SKM-1 treated with dmso at 0.1 percent for 144 hours (cell line): ENCODE data around the gene MRRF.
A peak's percentile ranks its signal among the peaks of the same experiment; 100 is the strongest.
"Not testable (repeated sequence)": the region's sequence is repeated elsewhere in the genome, so short reads cannot be mapped to it uniquely, and the experiment has no call there.

ENCODE experiments used
- DNase-seq: peaks from one replicate; lab custom pipeline; 2025; ENCODE audit not compliant: unreplicated experiment; lab: John Stamatoyannopoulos, UW

The MRRF gene

DNA sequence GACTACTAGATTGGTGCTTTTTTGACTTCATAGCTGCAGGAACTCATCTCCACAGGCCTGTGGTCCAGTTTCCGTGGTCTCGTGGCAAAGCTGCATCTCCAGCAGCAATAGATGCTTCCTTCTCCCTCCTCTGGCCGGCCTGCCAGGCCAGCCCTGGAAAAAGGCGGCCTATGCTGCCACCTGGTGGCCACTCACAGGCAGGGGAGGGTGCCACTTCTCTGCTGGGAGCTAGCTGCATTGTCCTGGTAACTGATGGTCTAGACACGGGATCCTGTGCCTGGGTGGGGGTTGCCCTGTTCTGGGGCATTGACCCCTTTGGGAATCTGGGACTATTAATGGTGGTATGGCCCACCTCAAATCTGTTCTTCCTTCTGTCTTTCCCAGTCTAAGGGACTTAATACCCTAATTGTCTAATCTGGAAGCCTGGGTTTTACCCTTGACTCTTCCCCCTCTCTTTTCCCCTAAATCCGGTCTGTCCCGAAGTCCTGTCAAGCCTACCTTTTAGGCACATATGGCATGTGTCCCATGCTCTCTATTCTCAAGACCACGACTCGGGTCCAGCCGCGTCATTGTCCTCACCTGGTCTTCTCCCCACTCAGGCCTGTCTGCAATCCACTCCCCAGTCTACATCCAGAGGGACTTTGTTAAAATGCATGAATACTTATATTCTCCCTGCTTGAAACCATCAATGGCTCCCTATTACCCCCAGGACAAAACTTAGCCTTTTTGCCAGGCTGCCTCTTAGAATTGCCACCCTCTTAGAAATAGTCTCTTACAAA is 86.1 kb downstream of the MRRF start:
- DNase-seq: peak; percentile 74

DNA sequence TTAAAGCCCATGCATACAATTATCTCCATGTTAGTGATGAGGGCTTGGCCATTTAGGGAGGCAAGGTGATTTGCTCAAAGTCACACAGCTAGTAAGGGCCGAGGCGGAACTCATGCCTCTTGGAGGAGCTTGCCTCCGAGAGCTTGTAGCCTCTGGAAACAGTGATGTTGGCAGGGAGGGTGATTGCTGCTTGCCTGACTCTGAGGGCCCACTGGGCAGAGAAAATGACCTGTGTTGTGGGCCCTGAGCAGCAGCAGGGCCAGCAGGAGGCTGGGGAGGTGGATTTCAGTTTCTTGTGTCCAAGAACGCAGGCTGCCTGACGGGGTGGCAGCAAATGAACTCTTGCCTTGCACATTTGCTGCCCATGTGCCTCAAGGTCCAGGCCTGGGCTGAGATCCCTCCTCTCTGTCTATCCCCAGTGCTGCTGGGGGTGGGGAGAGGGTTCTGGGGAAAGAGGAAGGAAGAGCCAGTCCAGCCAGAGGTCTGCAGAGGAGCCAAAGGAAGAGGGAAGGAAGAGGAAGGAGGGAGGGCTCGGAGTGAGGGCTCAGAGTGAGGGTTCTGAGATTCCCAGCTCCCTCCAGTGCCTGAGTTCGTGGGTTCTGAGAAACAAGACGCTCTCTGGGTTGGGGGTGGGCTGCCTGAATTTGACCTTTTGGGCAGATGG is 90.0 kb downstream of the MRRF start:
- no peak for DNase-seq

DNA sequence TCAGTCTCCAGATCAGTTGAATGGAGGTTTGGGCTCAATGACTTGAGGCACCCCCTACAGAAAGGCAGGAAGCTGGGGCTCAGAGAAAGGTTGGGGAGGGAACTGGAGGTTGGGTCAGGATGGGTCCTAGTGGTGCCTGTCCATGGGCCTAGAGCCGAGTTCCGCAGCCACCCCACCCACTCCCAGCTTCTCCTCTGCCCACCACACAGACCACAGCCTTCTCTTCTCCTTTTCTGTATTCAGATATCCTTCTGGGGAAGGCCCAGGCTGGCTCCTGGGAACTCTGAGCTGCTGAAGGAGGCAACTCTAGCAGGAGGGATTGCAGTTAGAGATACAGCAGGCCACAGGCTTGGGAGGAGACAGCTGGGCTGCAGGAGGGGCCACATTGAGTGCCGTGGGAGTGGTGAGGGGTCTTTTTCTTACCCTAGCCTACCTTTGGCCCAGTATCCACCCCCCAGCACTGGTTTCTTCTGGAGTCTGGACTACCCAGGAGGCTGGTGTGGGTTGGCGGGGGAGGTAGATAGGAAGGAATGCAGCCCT is 90.7 kb downstream of the MRRF start:
- DNase-seq: no peak

DNA sequence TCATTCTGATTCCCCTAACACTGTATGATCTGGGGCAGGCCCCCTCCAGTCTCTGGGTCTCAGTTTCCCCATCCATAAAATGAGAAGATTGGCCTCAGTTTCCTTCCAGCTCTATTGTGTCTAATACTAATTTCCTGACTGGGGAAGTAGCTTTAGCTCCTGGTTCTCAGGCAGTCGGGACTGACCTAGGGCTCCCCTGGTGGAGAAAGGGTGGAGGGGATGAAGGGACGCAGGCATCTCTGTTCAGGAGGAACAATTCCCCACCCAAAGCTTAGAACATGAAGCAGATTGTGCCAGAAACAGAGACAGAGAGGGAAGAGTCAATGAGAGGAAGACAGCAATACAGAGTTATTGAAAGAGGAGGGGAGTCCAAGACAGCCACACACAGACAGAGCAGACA is 91.9 kb downstream of the MRRF start:
- no peak for DNase-seq

DNA sequence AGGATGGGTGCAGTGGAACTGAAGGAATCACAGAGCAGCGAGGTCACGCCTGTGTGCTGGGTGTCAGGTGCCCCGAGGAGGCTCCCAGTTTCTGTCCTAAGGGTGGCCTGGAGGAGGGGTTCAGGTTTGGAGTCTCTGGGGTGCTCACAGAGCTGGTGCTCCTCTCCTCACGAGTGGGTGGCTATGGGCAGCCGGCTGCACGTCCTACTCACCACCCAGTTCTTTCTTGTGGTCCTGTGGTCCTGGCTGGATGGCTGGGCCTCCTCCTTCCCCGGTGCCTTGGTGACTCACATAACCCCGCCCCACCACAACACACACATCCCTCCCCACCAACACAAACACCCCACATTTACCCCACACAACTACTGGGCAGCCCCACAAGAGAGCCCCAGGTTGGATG is 96.2 kb downstream of the MRRF start:
- DNase-seq: no peak

DNA sequence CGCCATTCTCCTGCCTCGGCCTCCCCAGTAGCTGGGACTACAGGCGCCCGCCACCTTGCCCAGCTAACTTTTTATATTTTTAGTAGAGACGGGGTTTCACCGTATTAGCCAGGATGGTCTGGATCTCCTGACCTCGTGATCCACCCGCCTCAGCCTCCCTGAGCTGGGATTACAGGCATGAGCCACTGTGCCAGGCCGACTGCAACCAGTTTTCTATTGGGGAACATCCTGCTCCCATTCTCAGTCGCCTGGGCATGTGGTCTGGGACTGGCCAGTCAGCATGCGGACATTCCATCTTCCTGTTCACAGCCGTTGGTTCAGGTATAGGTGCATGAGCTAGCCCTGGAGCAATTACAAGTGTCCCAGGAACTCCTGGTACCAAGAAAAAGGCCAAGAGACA is 98.4 kb downstream of the MRRF start:
- not testable (repeated sequence) for DNase-seq

DNA sequence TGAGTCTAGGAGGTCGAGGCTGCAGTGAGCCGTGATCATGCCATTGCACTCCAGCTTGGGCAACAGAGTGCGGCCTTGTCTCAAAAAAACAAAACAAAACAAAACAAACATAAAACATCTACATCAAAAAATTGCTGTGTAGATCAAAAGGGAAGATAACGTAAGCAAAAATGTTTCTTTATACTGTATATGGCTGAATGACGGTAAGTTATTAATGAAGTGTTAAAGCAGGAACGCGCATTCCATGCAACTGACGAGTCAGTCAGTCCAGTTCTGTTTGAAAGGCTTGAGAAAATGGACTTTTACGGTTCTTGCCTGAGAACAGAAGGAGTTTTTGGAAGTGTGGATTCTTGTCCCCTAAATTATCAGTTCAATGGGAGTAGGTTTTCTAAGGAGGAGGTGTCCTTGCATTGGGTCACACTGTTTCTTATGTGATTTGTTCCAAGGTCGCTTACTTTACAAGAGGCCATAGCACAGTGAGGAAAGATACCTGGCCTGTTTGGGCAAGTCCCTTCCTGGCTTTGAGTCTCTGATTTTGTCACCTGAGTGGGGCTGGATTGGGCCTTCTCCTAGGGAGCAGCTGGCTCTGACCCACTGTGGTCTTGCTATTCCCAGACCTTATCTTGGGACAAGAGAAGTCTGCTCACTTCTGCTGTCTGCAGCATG is 99.6 kb downstream of the MRRF start:
- no peak for DNase-seq

DNA sequence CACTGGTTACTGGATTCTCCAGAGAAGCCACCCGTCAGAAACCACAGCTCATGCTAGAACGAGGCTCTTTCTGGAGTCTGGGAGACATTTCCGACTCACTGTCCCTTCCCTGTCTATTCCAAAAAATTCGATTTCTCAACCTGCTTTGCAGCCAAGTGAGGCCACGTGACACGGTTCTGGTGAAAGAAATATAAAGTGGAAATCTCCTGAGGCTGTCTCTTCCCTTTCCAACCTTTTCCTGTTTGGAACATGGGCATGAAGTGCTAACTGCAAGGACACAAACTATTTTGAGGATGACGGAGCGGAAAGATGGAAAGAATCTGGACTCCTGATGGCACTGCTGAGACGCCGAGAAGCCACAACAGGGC is 100.1 kb downstream of the MRRF start:
- DNase-seq: no peak

DNA sequence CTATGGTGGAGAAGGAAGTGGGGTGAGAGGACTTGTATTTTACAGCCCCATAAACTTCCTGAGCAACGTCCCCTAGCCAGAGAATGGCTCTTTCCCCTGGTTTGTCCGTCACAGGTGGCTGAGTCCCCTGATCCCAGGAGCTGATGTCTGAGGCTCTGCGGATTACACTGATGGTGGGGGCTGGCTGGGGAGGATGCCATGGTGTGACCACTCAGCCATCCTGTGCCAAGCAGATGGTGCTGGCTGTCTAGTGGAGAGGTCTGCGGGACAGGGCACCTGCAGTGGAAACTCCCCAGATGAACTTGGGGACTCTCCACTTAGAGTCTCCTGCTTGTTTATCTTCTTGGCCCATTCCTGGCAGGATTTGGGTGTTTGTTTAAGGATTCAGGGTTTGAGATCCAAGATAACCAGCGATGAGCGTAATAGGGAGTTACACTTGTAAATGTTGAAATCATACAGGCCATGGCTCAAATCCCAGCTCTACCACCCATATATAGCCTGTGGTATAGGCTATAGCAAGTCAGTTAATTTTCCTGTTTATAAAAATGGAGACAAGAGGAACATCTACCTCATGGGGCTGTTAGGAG is 101.5 kb downstream of the MRRF start:
- no peak for DNase-seq

DNA sequence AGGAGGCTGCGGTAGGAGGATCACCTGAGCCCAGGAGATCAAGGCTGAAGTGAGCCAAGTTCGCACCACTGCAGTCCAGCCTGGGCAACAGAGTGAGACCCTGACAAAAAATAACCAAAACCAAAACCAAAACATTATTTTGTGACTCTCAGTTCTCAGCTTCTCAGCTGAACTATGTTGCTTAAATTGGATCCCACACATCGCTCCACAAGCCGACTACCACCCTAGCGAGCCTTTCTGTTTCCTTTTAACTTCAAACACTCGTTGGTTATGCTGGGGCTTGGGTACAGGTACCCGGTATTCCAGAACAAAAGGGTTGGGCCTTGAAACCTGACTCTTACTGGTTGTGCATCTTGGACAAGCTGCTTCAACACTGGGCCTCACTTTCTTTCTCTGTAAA is 102.4 kb downstream of the MRRF start:
- no peak for DNase-seq

DNA sequence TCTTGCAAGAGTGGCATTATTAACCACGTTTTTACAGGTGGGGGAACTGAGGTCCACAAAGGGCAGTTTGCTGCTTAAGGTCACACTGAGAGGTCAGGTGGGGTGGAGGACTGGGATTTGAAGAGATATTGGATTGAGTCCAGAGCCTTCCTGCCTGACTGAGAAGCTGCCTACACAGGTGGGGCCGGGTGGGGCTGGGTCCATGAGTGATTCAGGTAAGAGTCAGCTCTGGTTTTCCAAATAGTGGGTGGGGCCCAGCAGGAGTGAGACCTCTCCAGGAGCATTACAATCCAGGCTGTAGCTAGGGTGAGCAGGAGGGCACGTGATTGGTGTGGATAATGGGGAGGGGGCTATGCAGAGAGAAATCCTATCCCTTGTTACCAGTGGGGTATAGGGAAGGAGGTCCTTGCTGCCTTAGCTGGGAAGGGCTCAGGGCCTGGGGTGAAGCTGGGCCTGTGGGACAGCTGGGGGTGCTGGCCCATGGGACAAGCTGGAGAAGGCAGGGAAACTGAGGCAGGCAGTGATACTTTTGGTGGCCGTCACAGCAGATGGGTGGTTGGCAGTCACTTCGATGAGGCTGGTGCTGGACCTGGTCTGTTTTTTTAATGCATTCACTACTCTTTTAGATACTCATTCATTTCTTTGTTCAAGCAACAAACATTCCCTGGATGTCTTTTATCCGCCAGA is 103.2 kb downstream of the MRRF start:
- DNase-seq: no peak

DNA sequence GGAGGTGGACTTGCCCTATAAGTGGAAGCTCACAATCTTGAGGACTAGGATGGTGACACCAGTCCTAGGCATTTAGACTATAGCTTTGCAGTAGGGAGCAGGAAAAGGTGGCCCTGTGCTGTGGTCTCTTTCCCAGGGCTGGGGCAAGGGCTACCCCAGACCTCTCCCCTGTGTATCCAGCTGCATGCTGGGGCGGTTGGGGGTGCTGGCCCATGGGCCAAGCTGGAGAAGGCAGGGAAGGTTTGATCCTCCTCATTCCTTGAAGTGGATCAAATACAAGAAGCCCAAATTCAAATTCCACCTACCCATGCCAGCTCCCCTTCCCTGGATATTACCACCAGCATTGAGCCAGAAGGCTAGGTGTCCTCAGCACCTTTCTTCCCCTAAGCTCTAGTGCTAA is 104.0 kb downstream of the MRRF start:
- DNase-seq: no peak

DNA sequence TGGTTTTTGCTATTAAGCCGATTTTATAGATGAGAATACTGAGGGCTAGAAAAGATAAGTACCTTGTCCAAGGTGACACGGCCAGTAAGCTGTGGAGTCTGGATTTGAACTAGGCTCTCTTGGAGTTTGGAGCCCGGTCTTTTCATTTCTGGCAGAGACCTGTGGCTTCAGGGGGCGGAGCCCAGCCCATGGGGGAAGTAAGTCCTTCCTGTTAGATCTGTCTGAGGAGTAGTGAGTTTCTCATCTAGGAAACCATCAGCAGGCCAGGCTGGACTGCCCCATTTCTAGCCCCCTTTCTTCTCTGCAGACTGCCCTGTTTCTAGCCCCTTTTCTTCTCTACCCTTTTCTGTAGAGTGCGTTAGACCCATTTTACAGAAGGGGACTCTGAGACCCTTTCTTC is 105.6 kb downstream of the MRRF start:
- peak; percentile 62 for DNase-seq

DNA sequence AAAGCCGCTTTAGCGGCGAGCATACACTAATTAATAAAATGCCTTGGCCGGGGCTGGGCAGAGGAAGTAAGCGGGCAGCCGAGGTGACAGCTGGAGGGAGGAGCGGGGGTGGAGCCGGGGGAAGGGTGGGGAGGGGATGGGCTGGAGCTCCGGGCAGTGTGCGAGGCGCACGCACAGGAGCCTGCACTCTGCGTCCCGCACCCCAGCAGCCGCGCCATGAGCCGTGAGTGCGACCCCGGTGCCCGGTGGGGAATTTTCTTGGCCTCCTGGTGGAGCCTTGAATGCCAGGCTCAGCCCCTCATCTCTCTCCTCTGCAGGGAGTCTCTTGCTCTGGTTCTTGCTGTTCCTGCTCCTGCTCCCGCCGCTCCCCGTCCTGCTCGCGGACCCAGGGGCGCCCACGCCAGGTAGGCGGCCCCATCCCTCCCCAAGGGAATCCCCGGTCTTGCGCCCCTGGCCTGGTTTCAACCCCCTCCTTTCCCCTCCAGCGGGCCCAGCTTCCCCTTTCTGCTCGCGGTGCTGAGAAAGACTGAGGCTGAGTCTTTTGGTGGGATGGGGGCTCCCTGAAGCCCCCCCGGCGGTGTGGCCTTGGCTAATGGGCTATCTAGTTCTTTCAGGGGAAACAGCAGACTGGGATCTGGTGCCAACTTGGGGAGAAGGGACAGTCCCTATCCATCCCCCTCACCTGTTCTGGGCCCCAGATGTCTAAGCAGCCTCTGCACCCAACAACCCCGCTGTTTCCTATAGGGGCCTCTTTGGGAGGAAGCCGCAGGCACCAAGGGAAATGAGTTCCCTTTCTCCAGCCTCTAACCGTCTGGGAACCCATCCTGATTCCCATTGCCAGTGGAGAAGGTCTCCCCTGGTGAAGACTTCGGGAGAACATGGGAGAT is 106.4 kb downstream of the MRRF start, which contains the start of gene PTGS1:
TSS of gene PTGS1 (plus strand) at position 156 of the 887 bp plus-strand sequence. CDS start at position 217, 61 bp downstream.
- DNase-seq: peak; percentile 68

DNA sequence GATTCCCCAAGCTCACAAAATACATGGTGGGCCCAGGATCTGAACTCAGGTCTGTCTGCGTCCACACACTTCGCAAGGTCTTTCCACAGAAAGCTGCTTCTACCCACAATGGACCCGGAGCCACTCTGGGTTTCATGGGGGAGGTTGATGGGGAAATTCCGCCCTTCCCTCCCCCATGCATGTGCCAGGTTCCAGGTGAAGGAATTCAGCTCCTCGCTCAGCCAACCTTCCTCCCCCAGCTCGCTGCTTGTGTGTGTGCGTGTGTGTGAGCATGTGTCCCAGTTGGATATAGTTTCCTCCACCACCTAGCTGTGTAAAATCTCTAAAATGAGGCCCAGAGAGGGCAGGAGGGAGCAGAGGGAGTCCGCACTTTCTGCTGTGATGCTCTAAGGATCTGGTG is 107.2 kb downstream of the MRRF start:
- DNase-seq: no peak

DNA sequence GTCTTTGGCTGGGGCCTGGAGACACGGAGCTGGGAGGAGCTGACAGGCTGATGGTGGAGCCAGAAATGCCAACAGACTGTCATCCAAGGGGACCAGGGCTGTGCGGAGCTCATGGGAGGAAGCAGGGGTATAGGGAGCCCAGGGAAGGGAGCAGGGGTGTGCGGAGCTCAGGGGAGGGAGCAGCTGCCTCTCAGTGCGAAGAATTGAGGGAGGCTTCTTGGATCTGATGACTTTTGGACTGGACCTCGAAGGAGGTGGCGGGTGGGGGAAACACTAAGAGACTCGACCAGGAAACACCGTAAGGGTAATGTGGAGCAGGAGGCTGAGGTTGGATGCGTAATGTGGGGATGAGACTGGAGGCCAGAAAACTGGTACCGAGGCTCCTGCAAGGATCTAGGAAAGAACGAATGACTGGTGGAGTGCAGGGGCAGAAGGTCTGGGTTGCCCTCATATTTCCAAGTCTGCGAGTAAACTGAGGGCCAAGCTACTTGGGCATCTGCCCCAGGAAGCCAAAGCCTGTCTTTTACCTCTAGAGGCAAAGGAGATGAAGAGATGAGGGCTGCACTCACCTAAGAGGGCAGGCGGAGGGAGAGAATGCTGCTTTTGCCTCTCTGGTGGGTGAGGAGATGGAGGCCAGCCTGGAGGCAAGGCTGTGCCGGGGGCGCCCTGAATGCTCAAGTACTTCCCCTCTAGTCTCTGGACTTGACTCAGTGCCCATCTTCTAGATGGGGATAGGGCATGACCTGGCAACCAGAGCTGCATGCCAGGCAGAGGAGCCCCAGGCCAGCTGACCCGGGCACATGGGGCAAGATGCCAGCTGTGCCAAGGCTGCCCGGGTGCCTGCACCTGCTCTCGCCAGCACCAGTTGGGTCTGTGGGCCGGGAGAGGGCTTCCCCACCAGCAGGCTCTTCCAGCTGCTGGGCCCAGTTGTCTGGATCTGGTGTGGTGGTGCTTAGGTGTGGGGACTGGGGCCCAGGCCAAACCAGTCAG is 108.5 kb downstream of the MRRF start:
- DNase-seq: no peak

DNA sequence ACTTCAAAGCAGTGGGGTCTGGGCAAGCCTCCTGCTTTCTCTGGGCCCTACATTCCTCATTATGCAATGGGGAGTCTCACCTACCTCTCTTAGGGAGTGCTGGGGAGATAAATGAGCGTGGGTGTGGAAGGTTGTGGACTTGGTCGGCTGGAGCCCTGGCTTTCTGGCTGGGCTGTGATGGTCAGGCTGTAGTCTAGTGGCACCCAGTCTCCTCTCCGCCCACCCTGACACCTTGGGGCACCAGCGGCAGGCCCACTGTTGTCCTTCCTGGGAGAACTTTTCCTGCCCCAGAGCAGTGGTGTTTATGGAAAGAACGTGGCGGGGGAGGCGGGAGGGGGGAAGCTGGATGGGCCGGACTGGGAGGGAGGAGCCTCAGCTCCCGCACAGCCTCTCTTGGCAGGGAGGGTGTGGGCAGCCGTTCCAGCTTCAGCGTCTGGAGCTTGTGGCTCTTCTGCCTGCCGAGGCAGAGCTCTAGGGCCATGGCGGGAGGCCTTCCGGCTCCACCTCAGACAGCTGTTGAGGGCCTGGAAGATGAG is 110.3 kb downstream of the MRRF start:
- no peak for DNase-seq

DNA sequence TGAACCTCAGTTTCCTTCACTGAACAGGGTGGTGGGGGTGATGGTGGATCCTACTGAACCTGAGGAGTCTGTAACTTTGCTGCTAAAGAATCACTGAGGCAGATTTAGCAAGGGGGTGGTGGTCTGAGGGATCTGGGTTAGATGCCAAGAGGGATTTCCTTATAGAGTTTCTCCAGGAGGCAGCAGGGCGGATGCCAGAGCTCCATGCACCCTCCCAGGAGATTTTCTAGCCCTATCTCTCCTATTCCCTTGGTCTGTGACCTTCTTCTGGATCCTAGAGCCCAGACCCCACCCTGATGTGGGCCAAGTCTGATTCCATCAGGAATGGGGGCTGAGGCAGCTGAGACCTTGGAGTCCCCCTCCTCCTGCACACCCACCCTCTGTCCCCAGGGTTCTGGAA is 112.1 kb downstream of the MRRF start:
- no peak for DNase-seq
